ENCODE results near the gene TNRC18.
"Not testable (repeated sequence)": the region's sequence is repeated elsewhere in the genome, so short reads cannot be mapped to it uniquely, and the experiment has no call there.

Gene TNRC18

DNA sequence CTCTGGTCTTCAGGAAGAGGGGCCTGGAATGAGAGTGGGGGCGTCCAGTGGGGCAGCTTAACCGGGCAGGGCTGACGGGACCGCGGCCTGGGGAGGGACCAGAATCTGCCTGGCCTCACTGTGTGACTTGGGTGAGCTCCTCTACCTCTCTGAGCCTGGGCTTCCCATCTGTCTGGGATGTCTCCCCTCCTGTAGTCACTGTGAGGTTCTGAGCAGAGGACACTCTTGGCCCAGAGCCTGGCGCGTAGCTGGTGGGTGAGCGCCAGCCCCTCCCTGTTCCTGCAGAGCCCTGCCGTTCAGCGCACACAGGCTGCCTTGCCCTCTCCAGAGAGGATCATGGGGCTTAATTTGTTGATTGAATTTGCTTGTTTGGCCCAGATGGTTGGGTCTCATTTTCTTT is 148.1 kb downstream of the TNRC18 start:
- H3K27me3 ChIP-seq (replicated peaks; ENCODE audit: control insufficient read depth, insufficient read depth, low read length, poor library complexity, severe bottlenecking); H3K4me3 ChIP-seq (ENCODE audit: insufficient read depth, low read depth, low read length, poor library complexity, severe bottlenecking); DNase-seq; H3K9me3 ChIP-seq (ENCODE audit: control insufficient read depth, low read length); H3K36me3 ChIP-seq (ENCODE audit: control insufficient read depth, insufficient read depth, low read length); H3K4me1 ChIP-seq (ENCODE audit: control insufficient read depth, insufficient read depth, low read length, poor library complexity, severe bottlenecking); H3K27ac ChIP-seq (ENCODE audit: insufficient read depth, low read length, poor library complexity, severe bottlenecking): not testable (repeated sequence)

DNA sequence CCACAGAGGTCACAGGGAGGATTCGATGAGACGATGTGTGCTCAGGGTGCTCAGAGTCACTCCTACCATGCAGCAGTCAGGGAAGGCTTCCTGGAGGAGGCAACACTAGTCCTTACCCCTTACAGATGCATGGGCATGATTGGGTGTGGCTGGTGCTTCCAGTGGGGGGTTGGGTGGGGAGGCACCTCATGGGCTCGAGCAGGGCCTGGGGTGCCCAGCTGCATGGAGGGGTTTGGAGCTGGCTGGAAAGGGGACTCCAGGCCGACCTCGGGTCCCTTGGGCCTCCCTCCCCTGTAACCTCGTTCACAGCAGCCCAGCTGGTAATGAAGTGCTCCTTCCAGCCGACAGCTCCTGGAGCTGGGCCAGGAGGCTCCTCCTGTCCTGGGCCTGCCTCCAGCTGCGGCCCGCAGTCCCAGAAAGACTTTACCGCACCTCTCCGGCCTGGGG is 148.6 kb downstream of the TNRC18 start:
- H3K36me3 ChIP-seq (ENCODE audit: control insufficient read depth, insufficient read depth, low read length); H3K27ac ChIP-seq (ENCODE audit: insufficient read depth, low read length, poor library complexity, severe bottlenecking); H3K4me1 ChIP-seq (ENCODE audit: control insufficient read depth, insufficient read depth, low read length, poor library complexity, severe bottlenecking); H3K4me3 ChIP-seq (ENCODE audit: insufficient read depth, low read depth, low read length, poor library complexity, severe bottlenecking); H3K27me3 ChIP-seq (replicated peaks; ENCODE audit: control insufficient read depth, insufficient read depth, low read length, poor library complexity, severe bottlenecking); DNase-seq; H3K9me3 ChIP-seq (ENCODE audit: control insufficient read depth, low read length): not testable (repeated sequence)

DNA sequence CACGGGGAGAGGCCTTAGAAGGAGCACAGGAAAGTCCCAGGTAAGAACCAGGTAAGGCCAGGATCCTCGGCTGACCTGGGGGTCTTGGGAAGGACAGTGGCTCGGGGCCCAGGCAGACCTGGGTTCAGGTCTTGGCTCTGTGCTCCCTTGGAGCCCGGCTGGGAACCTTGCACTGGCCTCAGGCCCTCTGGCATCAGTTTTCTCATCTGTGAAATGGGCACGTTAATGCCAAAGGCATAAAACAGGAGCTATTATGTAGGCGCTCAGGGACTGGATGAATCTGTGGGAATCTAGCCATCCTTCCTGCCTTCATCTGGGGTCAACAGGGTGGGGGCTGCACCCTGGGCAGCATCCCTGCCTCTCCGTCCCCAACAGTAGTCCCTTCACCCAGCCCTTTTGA is 149.2 kb downstream of the TNRC18 start:
- H3K27ac ChIP-seq (ENCODE audit: insufficient read depth, low read length, poor library complexity, severe bottlenecking): no peak overlapping the region
- DNase-seq: no peak

DNA sequence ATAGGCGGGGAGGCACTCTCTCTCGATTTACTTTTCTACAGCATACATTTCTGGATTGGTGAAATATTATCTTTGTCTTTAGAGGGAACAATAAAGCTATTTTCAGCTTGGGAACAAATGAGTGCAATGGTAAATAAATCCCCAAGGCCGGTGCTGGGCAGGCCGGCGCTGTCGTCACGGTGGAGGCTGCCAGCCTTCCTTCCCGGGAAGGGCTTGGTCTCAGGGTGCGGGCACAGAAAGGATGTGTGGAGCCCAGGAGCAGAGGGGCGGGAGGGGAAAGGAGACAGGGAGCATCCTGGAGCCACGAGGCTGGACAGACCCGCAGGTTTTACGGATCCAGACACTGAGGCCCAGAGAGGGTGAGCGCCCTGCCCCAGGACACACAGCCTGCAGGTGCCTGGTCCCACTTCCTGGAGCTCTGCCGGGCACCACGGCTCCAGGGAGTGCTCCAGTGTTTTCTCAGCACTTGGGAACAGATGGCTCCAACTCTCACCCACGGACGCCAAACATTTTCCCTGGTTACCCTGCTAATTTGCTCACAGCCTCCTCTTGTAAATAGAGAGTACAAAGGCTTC is 149.7 kb downstream of the TNRC18 start:
- not testable (repeated sequence) for H3K27me3 ChIP-seq (replicated peaks; ENCODE audit: control insufficient read depth, insufficient read depth, low read length, poor library complexity, severe bottlenecking); H3K36me3 ChIP-seq (ENCODE audit: control insufficient read depth, insufficient read depth, low read length); H3K4me3 ChIP-seq (ENCODE audit: insufficient read depth, low read depth, low read length, poor library complexity, severe bottlenecking); H3K4me1 ChIP-seq (ENCODE audit: control insufficient read depth, insufficient read depth, low read length, poor library complexity, severe bottlenecking); H3K27ac ChIP-seq (ENCODE audit: insufficient read depth, low read length, poor library complexity, severe bottlenecking); DNase-seq; H3K9me3 ChIP-seq (ENCODE audit: control insufficient read depth, low read length)

More for the DNA sequence above, 149.2 kb downstream of the TNRC18 start:
- Histone ChIP-seq H3K9me3 (ENCODE audit: control insufficient read depth, low read length) (no peaks in the 10 kb centered on the region), H3K27me3 (replicated peaks; ENCODE audit: control insufficient read depth, insufficient read depth, low read length, poor library complexity, severe bottlenecking) (no peaks in the 10 kb centered on the region), H3K36me3 (ENCODE audit: control insufficient read depth, insufficient read depth, low read length) (no peaks in the 10 kb centered on the region), H3K4me1 (ENCODE audit: control insufficient read depth, insufficient read depth, low read length, poor library complexity, severe bottlenecking) (no peaks in the 10 kb centered on the region), H3K4me3 (ENCODE audit: insufficient read depth, low read depth, low read length, poor library complexity, severe bottlenecking) (no peak overlapping the region)

DNA sequence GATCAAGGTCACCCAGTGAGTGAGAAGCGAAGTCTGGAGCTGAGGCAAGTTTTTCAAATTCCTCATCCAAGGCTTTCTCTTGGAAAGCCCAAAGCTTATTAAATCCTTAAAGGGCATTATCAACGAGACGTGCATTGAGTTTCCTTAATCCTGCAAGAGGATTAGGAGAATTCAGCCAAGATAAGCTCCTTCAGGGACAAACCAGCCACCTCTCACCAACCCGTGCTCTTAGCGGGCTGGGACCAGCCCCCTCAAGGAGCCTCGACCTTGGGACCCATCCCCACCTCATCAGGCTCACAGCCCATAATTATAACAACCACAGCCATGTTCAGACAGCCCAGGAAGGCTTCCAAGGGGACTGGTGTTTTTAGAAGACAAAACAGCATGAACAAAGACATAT is 152.8 kb downstream of the TNRC18 start:
- H3K4me1 ChIP-seq (ENCODE audit: control insufficient read depth, insufficient read depth, low read length, poor library complexity, severe bottlenecking): no peaks in the 10 kb centered on the region
- H3K4me3 ChIP-seq (ENCODE audit: insufficient read depth, low read depth, low read length, poor library complexity, severe bottlenecking): no peak overlapping the region
- H3K9me3 ChIP-seq (ENCODE audit: control insufficient read depth, low read length): no peaks in the 10 kb centered on the region
- H3K27me3 ChIP-seq (replicated peaks; ENCODE audit: control insufficient read depth, insufficient read depth, low read length, poor library complexity, severe bottlenecking): no peaks in the 10 kb centered on the region
- H3K36me3 ChIP-seq (ENCODE audit: control insufficient read depth, insufficient read depth, low read length): no peaks in the 10 kb centered on the region
- no peak overlapping the region for H3K27ac ChIP-seq (ENCODE audit: insufficient read depth, low read length, poor library complexity, severe bottlenecking)
- DNase-seq: no peak

DNA sequence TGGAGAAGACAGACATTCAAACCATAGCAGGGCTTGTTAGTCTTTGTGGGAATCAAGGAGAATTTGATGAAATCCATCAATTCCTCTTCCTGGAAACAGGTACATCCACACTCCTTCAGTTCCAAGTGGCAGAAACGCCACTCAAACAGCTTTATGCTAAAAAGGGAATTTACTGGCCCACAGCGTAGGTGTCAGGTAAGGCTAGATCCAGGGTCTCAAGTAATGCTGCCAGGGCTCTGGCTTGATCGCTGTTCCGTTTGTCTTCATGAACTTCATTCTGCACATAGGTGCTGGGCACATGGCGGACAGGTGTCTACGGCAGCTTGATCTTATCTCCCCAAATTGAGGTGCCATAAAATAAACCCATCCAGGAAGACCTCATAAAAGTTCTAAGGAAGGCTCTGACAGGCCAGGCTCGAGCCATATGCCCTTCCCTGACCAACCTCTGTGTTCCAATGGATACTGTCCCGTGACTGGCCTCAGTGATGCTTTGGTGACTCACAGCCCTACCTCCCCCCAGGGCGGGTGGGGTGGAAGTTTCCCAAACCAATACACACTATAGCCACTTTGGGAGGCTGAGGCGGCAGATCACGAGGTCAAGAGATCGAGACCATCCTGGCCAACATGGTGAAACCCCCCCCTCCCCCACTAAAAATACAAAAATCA is 153.5 kb downstream of the TNRC18 start:
- not testable (repeated sequence) for H3K9me3 ChIP-seq (ENCODE audit: control insufficient read depth, low read length); DNase-seq; H3K27ac ChIP-seq (ENCODE audit: insufficient read depth, low read length, poor library complexity, severe bottlenecking); H3K4me3 ChIP-seq (ENCODE audit: insufficient read depth, low read depth, low read length, poor library complexity, severe bottlenecking); H3K4me1 ChIP-seq (ENCODE audit: control insufficient read depth, insufficient read depth, low read length, poor library complexity, severe bottlenecking); H3K36me3 ChIP-seq (ENCODE audit: control insufficient read depth, insufficient read depth, low read length); H3K27me3 ChIP-seq (replicated peaks; ENCODE audit: control insufficient read depth, insufficient read depth, low read length, poor library complexity, severe bottlenecking)

DNA sequence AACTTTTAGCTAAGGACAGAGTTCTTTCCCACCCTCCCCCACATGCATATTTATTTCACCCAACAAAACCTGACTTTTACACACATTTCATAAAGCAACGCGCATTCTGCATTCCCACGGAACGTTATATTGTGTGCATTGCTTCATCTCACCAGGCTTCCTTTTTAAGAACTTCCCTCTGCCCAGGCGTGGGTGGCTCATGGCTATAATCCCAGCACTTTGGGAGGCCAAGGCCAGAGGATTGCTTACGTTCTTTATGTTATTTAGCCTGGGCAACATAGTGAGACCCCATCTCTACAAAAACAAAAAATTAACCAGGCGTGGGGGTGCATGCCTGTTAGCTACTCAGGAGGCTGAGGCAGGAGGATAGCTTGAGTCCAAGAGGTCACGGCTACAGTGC is 155.8 kb downstream of the TNRC18 start:
- H3K27ac ChIP-seq (ENCODE audit: insufficient read depth, low read length, poor library complexity, severe bottlenecking); H3K27me3 ChIP-seq (replicated peaks; ENCODE audit: control insufficient read depth, insufficient read depth, low read length, poor library complexity, severe bottlenecking); H3K4me3 ChIP-seq (ENCODE audit: insufficient read depth, low read depth, low read length, poor library complexity, severe bottlenecking); DNase-seq; H3K36me3 ChIP-seq (ENCODE audit: control insufficient read depth, insufficient read depth, low read length); H3K9me3 ChIP-seq (ENCODE audit: control insufficient read depth, low read length); H3K4me1 ChIP-seq (ENCODE audit: control insufficient read depth, insufficient read depth, low read length, poor library complexity, severe bottlenecking): not testable (repeated sequence)

DNA sequence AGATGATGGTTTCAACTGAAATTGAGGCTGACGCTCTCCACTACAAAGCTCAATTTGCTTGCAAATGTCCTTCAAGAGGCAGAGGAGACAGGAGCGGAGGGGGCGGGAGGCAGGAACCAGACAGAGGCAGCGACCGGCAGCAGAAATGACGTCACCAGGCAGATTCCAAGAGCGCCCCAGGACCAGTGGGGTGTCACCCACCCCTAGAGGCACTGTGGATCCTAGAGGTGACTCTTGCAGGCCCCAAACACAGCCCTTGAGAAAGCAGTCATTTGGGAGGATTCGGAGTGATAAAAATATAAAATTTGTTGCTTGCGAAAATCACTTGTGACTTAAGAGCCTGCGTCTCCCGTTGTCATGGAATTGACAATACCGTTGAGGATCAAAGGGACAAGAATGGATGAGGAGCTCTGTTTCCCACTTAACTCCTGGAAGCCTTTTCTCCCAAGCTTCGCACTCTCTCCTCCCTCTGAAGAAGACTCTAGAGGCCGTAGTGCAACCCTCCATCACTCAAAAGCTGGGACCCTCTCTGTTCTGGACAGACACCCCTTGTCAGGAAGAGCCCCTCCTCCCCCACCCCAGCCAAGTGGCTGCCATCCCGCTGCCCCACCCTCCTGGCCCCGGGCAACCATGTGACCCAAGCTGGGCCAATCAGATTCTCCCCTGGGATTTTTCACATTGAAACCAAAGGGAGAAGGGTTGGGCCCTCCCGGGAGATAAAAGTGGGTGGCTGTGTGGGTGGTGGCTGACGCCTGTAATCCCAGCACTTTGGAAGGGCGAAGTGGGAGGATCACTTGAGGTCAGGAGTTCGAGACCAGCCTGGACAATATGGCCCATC is 157.2 kb downstream of the TNRC18 start:
- H3K27me3 ChIP-seq (replicated peaks; ENCODE audit: control insufficient read depth, insufficient read depth, low read length, poor library complexity, severe bottlenecking): no peaks in the 10 kb centered on the region

DNA sequence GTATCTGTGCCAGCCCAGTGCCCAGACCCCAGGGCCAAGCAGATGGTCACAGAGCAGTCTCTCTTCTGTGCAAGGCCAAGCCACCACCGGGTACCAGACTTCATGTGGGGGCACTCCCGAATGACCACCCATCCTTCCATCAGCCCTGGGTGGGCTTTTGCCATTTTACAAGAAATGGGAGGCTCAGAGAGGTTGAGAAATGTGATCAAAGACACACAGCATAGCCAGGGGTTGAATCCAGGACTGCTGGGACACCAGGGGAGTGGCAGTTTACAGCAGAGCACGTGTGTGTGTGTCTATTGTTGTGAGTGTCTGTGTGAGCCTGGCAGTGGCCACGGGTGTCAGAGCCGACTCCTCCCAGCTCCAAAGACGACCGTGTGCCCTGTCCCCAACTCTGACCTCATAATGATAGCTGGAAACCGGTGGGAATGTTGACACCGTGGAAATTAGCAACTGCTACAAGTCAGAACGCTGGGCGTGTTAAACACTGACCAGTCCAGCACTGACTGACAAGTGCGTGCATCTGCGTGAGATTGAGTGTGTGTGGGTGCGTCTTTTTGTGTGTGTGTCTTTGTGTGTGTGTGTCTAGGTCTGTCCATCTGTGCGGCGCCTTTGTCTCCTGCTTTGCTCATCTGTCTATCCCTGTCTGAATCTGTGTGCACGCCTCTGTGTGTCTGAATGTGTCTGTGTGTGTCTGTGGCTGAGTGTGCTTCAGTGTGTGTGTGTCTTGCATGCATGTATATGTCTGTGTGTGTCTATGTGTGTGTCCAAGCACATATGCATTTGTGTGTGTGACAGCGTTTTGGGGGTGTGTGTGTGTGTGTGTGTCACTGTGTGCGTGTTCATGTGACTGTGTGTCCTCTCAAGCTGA is 158.1 kb downstream of the TNRC18 start:
- Histone ChIP-seq H3K36me3 (ENCODE audit: control insufficient read depth, insufficient read depth, low read length) (no peaks in the 10 kb centered on the region), H3K4me1 (ENCODE audit: control insufficient read depth, insufficient read depth, low read length, poor library complexity, severe bottlenecking) (no peaks in the 10 kb centered on the region), H3K27ac (ENCODE audit: insufficient read depth, low read length, poor library complexity, severe bottlenecking) (no peak overlapping the region), H3K27me3 (replicated peaks; ENCODE audit: control insufficient read depth, insufficient read depth, low read length, poor library complexity, severe bottlenecking) (no peaks in the 10 kb centered on the region), H3K9me3 (ENCODE audit: control insufficient read depth, low read length) (no peaks in the 10 kb centered on the region), H3K4me3 (ENCODE audit: insufficient read depth, low read depth, low read length, poor library complexity, severe bottlenecking) (no peak overlapping the region)
- no peak for DNase-seq

More for the DNA sequence above, 157.2 kb downstream of the TNRC18 start:
- no peak for DNase-seq
- Histone ChIP-seq H3K36me3 (ENCODE audit: control insufficient read depth, insufficient read depth, low read length) (no peaks in the 10 kb centered on the region), H3K4me1 (ENCODE audit: control insufficient read depth, insufficient read depth, low read length, poor library complexity, severe bottlenecking) (no peaks in the 10 kb centered on the region), H3K4me3 (ENCODE audit: insufficient read depth, low read depth, low read length, poor library complexity, severe bottlenecking) (no peak overlapping the region), H3K9me3 (ENCODE audit: control insufficient read depth, low read length) (no peaks in the 10 kb centered on the region), H3K27ac (ENCODE audit: insufficient read depth, low read length, poor library complexity, severe bottlenecking) (no peak overlapping the region)
